GM13977 (cell line): ENCODE data around the gene HBD.
"Not testable (repeated sequence)": the region's sequence is repeated elsewhere in the genome, so short reads cannot be mapped to it uniquely, and the experiment has no call there.

Experiments used
- DNase-seq: peaks from one replicate; pipeline ENCODE4 v3.0.0; 2012; ENCODE audit warnings: low spot score
- in situ Hi-C: fragments of 300-500 bp; cut with MboI; formaldehyde crosslinking; loops from one replicate; pipeline ENCODE4 v1.12.0; 2022; ENCODE audit warnings: low sequenced_read_pairs, low pct_unique_long_range_greater_than_20kb, mixed read lengths, inconsistent platforms; ENCODE audit not compliant: unreplicated experiment
- TF ChIP-seq, protein P1 (sequence below): IDR thresholded peaks from 2 replicates; pipeline ENCODE4 v1.5.1; 2012; ENCODE audit warnings: mild to moderate bottlenecking, control low read depth; ENCODE audit not compliant: insufficient read depth; ENCODE audit errors: extremely low read depth, missing control alignments

HBD gene

GRCh38 chr11:5252919-5253265, 18.6 kb upstream of the HBD start:
- in situ Hi-C loops = no loop called here

GRCh38 chr11:5252192-5252918, 18.1 kb upstream of the HBD start:
- TF ChIP-seq, protein P1, sequence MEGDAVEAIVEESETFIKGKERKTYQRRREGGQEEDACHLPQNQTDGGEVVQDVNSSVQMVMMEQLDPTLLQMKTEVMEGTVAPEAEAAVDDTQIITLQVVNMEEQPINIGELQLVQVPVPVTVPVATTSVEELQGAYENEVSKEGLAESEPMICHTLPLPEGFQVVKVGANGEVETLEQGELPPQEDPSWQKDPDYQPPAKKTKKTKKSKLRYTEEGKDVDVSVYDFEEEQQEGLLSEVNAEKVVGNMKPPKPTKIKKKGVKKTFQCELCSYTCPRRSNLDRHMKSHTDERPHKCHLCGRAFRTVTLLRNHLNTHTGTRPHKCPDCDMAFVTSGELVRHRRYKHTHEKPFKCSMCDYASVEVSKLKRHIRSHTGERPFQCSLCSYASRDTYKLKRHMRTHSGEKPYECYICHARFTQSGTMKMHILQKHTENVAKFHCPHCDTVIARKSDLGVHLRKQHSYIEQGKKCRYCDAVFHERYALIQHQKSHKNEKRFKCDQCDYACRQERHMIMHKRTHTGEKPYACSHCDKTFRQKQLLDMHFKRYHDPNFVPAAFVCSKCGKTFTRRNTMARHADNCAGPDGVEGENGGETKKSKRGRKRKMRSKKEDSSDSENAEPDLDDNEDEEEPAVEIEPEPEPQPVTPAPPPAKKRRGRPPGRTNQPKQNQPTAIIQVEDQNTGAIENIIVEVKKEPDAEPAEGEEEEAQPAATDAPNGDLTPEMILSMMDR = no peak
- no peak for DNase-seq
- in situ Hi-C loops = no loop called here

More at GRCh38 chr11:5252919-5253265, 18.6 kb upstream of the HBD start:
- TF ChIP-seq, protein P1 = no peak
- DNase-seq = no peak

- TF ChIP-seq, protein P1 = no peak
- no peak for DNase-seq
- in situ Hi-C loops = no loop called here
Observed at GRCh38 chr11:5251746-5252145, 17.5 kb upstream of the HBD start.

DNA sequence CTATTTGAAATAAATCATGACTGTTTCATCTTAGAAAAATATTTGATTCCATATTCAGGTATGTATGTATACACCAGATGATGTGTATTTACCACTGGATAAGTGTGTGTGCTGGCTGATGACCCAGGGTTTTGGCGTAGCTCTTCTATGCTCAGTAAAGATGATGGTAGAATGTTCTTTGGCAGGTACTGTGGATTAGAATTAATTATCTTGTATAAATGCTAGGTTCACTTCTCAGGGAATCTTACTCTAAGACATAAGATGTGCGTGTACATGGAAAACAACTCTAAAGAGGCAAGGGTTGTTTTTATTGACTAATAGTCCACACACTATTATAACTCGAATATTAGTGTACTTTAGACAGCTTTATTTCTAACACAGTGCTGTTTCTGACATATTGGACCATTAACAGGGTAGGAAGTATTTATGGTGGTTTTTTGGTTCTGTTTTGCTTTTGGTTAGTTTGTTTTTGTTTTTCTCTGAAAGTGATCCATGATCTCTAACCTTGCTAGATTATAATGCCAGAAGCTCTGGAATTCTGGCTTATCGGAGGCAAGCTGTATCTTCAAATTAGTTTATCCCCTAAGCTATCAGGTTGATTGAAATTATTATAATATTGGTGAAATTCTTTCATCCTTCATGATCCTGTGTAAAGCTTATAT, 16.4 kb upstream of the HBD start:
- TF ChIP-seq, protein P1 = no peak
- no peak for DNase-seq
- in situ Hi-C loops = no loop called here

GRCh38 chr11:5249807-5250396, 15.6 kb upstream of the HBD start, which contains the start of gene HBG1:
HBG1 (minus strand) TSS chr11:5249857; CDS start chr11:5249804, 53 bp downstream.
- in situ Hi-C loops, DNase-seq: not testable (repeated sequence)

DNA sequence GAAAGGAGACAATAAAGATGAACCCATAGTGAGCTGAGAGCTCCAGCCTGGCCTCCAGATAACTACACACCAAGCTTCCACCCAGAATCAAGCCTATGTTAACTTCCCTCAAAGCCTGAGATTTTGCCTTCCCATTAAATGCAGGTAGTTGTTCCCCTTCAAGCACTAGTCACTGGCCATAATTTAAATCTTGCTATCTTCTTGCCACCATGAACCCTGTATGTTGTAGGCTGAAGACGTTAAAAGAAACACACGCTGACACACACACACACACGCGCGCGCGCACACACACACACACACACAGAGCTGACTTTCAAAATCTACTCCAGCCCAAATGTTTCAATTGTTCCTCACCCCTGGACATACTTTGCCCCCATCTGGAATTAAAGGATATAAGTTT, 14.2 kb upstream of the HBD start:
- DNase-seq, in situ Hi-C loops: not testable (repeated sequence)

DNA sequence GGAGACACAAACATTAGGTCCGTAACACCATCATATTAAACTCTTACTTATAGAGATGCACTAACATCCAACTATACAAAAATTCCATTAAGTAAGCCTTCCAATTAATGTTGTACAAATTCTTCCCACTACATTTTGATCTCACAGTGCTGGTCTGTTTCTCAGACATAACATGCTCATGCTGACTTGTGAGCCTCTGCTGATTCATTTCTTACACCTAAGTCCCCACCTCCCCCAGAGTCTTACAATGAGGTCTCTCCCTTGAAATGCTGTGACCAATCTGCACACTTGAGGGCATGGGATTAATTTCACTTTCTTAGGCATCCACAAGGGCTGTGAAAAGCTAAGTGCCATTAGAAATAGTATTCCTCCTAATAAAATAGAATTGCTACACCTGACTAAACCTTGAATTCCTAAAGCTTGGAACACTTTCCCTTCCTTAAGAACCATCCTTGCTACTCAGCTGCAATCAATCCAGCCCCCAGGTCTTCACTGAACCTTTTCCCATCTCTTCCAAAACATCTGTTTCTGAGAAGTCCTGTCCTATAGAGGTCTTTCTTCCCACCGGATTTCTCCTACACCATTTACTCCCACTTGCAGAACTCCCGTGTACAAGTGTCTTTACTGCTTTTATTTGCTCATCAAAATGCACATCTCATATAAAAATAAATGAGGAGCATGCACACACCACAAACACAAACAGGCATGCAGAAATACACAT, 13.3 kb upstream of the HBD start:
- in situ Hi-C loops = no loop called here
- no peak for DNase-seq
- TF ChIP-seq, protein P1 = no peak
